GM12878 (cell line): ENCODE results near the gene ADAMTSL3. TPM values are rescaled to one million over a fixed set of nuclear protein-coding genes. Genes with fewer than 3 reads are reported as not detected.

Source experiments
- BRCA1 ChIP-seq: IDR thresholded peaks from 2 replicates; pipeline ENCODE4 v1.6.1; 2011; ENCODE audit warnings: low read depth, low read length, improper control_type of control experiment
- CEBPB ChIP-seq, 2 experiments: fragments of 150-350 bp in 1 of 2; IDR thresholded peaks; 2 replicates each; pipeline ENCODE4 v1.6.1; 2012 to 2014; ENCODE audit warnings: low read depth in 2 of 2, low read length in 2 of 2, borderline replicate concordance in 1 of 2, inconsistent platforms in 1 of 2
- ETV6 ChIP-seq, 2 experiments: fragments of 450-650 bp in 1 of 2; IDR thresholded peaks in 1 of 2; conservative IDR thresholded peaks in 1 of 2; 2 replicates each; pipeline ENCODE4 v1.6.1; 2014; ENCODE audit warnings: antibody characterized with exemption in 1 of 2, borderline replicate concordance in 1 of 2, low read depth in 1 of 2, mild to moderate bottlenecking in 1 of 2, moderate library complexity in 1 of 2
- HCFC1 ChIP-seq: fragments of 150-350 bp; IDR thresholded peaks from 2 replicates; pipeline ENCODE4 v1.6.1; 2014; ENCODE audit warnings: low read length
- MEF2A ChIP-seq: IDR thresholded peaks from 2 replicates; pipeline ENCODE4 v1.6.1; 2011; ENCODE audit warnings: low read depth, mild to moderate bottlenecking, low read length, moderate library complexity; ENCODE audit not compliant: insufficient read depth
- MEF2B ChIP-seq: fragments of 450-650 bp; IDR thresholded peaks from 2 replicates; pipeline ENCODE4 v1.6.1; 2018; ENCODE audit warnings: mild to moderate bottlenecking, moderate library complexity; ENCODE audit not compliant: partially characterized antibody, poor library complexity, severe bottlenecking
- MXI1 ChIP-seq: fragments of 150-350 bp; IDR thresholded peaks from 2 replicates; pipeline ENCODE4 v1.6.1; 2011; ENCODE audit warnings: low read depth, mild to moderate bottlenecking, inconsistent platforms, low read length, improper control_type of control experiment
- POLR2A ChIP-seq: IDR thresholded peaks from 2 replicates; pipeline ENCODE4 v1.6.1; 2011; ENCODE audit warnings: low read depth, mild to moderate bottlenecking, low read length
- RUNX3 ChIP-seq: IDR thresholded peaks from 2 replicates; pipeline ENCODE4 v1.6.1; 2012; ENCODE audit warnings: low read length, inconsistent platforms
- SRF ChIP-seq, 2 experiments: IDR thresholded peaks; 2 replicates each; pipeline ENCODE4 v1.6.1; 2011; ENCODE audit warnings: low read depth in 2 of 2, low read length in 2 of 2, mild to moderate bottlenecking in 1 of 2, moderate library complexity in 1 of 2
- polyA plus RNA-seq, 11 experiments: library from polyadenylated mRNA; depleted of rRNA in 4 of 11; unstranded in 6 of 11; stranded (reverse) in 5 of 11; fragments of >200 nt; fragmentation: Nextera tagmentation in 4 of 11; fragmentation: Illumina TruSeq in 1 of 11; extraction: Ambion mirVana in 4 of 11; extraction: Trizol in 1 of 11; gene quantifications; 1 replicate in 1 of 11; 2 replicates in 10 of 11; pipeline versions ENCODE4 v1.2.1 to v1.2.3, GENCODE V29; 2011 to 2016; ENCODE audit warnings: inconsistent platforms in 2 of 11, missing spikeins in 2 of 11, low read depth in 1 of 11
- total RNA-seq, 4 experiments: library from RNA; depleted of rRNA in 3 of 4; stranded (reverse); fragments of >200 nt in 3 of 4; fragmentation: Illumina TruSeq in 1 of 4; extraction: Trizol in 1 of 4; gene quantifications; 2 replicates each; pipeline versions ENCODE4 v1.2.1 to v1.2.3, GENCODE V29; 2013 to 2021
- TF ChIP-seq, protein P1 (sequence below): IDR thresholded peaks from 2 replicates; pipeline ENCODE4 v1.6.1; 2012; ENCODE audit warnings: improper control_type of control experiment, low read depth, low read length; ENCODE audit not compliant: insufficient replicate concordance
- TF ChIP-seq, protein P2 (sequence below): fragments of 450-650 bp; IDR thresholded peaks from 2 replicates; pipeline ENCODE4 v1.6.1; 2018; ENCODE audit warnings: borderline replicate concordance, mild to moderate bottlenecking; ENCODE audit not compliant: partially characterized antibody
- TF ChIP-seq, protein P3 (sequence below): IDR thresholded peaks from 2 replicates; pipeline ENCODE4 v1.6.1; 2011; ENCODE audit warnings: low read depth, mild to moderate bottlenecking, low read length, moderate library complexity, borderline replicate concordance; ENCODE audit errors: extremely low read depth
- TF ChIP-seq, protein P4 (sequence below): fragments of 450-650 bp; IDR thresholded peaks from 2 replicates; pipeline ENCODE4 v1.6.1; 2016; ENCODE audit warnings: mild to moderate bottlenecking
- TF ChIP-seq, protein P5 (sequence below): IDR thresholded peaks from 2 replicates; pipeline ENCODE4 v1.6.1; 2012; ENCODE audit warnings: low read depth, low read length, improper control_type of control experiment

ADAMTSL3 gene
- total and polyA plus RNA-seq, 10 of the 15 experiments (the other 5 are each of a cell fraction or from before 2014, with no cell fraction given) = 0.01 to 0.28 (median 0.13) TPM

DNA sequence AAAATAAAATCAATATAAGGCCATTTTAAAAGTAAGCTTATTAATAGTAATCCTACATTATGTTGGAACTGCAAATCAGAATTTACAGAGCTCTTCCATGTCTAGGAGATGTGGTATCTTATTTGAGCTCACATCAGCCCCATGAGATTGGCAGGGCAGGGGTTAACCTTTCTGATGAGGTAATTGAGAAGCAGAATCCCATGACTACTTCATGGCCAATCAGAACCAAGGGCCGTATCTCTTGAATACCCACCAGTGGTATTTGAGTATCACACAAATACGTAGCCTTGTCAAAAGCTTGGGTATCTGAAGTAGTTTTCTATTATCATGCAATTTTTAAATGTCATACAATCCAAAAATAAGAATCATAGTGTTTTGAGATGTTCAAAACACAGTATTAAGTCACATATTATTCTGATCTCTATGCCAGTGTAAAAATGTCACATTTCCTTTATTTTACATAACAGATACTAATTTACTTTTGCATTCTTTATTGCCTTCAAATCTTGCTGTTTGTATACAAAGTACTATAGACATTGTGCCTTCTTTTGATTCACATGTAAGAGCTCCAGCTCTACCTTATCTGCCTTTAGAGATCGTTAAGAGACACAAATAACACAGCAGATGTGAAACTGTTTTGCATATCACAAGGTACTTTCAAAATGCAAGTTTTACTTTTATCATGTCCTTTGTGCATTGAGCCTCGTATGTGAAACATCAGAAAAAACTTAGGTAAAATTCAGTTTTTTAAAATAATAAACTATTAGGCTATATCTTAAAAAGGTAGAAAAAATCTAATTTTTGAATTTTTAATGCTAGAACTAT, 329.9 kb downstream of the ADAMTSL3 start (continued):
- TF ChIP-seq, protein P1, sequence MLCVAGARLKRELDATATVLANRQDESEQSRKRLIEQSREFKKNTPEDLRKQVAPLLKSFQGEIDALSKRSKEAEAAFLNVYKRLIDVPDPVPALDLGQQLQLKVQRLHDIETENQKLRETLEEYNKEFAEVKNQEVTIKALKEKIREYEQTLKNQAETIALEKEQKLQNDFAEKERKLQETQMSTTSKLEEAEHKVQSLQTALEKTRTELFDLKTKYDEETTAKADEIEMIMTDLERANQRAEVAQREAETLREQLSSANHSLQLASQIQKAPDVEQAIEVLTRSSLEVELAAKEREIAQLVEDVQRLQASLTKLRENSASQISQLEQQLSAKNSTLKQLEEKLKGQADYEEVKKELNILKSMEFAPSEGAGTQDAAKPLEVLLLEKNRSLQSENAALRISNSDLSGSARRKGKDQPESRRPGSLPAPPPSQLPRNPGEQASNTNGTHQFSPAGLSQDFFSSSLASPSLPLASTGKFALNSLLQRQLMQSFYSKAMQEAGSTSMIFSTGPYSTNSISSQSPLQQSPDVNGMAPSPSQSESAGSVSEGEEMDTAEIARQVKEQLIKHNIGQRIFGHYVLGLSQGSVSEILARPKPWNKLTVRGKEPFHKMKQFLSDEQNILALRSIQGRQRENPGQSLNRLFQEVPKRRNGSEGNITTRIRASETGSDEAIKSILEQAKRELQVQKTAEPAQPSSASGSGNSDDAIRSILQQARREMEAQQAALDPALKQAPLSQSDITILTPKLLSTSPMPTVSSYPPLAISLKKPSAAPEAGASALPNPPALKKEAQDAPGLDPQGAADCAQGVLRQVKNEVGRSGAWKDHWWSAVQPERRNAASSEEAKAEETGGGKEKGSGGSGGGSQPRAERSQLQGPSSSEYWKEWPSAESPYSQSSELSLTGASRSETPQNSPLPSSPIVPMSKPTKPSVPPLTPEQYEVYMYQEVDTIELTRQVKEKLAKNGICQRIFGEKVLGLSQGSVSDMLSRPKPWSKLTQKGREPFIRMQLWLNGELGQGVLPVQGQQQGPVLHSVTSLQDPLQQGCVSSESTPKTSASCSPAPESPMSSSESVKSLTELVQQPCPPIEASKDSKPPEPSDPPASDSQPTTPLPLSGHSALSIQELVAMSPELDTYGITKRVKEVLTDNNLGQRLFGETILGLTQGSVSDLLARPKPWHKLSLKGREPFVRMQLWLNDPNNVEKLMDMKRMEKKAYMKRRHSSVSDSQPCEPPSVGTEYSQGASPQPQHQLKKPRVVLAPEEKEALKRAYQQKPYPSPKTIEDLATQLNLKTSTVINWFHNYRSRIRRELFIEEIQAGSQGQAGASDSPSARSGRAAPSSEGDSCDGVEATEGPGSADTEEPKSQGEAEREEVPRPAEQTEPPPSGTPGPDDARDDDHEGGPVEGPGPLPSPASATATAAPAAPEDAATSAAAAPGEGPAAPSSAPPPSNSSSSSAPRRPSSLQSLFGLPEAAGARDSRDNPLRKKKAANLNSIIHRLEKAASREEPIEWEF = no peak
- TF ChIP-seq MXI1 (no peak), RUNX3 (no peak), MEF2B (peak; percentile 30), HCFC1 (no peak), CEBPB (IDR thresholded peaks at IDR 0.05; ENCODE audit: borderline replicate concordance in 1 of 2, low read depth in 2 of 2, low read length in 2 of 2) (0 out of 4 replicates have a peak, but pooled peaks of 1 of the 2 experiments have one; percentile 17), MEF2A (peak; percentile 74; the same call in 1 of the 2 replicates), BRCA1 (no peak), POLR2A (no peak), SRF (IDR thresholded peaks at IDR 0.05; ENCODE audit: low read depth in 2 of 2, low read length in 2 of 2) (no peak), ETV6 (conservative IDR thresholded peaks at IDR 0.05 in 1 of 2, IDR thresholded peaks at IDR 0.05 in 1 of 2; ENCODE audit: borderline replicate concordance in 1 of 2, low read depth in 1 of 2) (no peak)
- TF ChIP-seq, protein P2, sequence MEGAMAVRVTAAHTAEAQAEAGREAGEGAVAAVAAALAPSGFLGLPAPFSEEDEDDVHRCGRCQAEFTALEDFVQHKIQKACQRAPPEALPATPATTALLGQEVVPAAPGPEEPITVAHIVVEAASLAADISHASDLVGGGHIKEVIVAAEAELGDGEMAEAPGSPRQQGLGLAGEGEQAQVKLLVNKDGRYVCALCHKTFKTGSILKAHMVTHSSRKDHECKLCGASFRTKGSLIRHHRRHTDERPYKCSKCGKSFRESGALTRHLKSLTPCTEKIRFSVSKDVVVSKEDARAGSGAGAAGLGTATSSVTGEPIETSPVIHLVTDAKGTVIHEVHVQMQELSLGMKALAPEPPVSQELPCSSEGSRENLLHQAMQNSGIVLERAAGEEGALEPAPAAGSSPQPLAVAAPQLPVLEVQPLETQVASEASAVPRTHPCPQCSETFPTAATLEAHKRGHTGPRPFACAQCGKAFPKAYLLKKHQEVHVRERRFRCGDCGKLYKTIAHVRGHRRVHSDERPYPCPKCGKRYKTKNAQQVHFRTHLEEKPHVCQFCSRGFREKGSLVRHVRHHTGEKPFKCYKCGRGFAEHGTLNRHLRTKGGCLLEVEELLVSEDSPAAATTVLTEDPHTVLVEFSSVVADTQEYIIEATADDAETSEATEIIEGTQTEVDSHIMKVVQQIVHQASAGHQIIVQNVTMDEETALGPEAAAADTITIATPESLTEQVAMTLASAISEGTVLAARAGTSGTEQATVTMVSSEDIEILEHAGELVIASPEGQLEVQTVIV = no peak
- TF ChIP-seq, protein P3, sequence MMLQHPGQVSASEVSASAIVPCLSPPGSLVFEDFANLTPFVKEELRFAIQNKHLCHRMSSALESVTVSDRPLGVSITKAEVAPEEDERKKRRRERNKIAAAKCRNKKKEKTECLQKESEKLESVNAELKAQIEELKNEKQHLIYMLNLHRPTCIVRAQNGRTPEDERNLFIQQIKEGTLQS = no peak
- TF ChIP-seq, protein P4, sequence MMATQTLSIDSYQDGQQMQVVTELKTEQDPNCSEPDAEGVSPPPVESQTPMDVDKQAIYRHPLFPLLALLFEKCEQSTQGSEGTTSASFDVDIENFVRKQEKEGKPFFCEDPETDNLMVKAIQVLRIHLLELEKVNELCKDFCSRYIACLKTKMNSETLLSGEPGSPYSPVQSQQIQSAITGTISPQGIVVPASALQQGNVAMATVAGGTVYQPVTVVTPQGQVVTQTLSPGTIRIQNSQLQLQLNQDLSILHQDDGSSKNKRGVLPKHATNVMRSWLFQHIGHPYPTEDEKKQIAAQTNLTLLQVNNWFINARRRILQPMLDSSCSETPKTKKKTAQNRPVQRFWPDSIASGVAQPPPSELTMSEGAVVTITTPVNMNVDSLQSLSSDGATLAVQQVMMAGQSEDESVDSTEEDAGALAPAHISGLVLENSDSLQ = peak; percentile 75
- TF ChIP-seq, protein P5, sequence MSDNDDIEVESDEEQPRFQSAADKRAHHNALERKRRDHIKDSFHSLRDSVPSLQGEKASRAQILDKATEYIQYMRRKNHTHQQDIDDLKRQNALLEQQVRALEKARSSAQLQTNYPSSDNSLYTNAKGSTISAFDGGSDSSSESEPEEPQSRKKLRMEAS = no peak
